Measurements from ENCODE around the gene RIMS1. TPM values are rescaled to one million over a fixed set of nuclear protein-coding genes. Genes with fewer than 3 reads are reported as not detected.

The RIMS1 gene
- total RNA-seq = 5.2 TPM

- intact Hi-C loops (cut with DNase I) = no loop called here
- no peak for DNase-seq (ENCODE audit: extremely low spot score in 2 of 2)
- peak within 1 kb of the TSS; percentile 29 to 31 for H3K4me3 ChIP-seq
- H3K27me3 ChIP-seq = no peaks in the 10 kb centered on the region
- no peaks in the 10 kb centered on the region for H3K9me3 ChIP-seq
- H3K27ac ChIP-seq = no peak within 1 kb of the TSS
- TF ChIP-seq POLR2AphosphoS5 (IDR thresholded peaks at IDR 0.05; ENCODE audit: insufficient read depth in 1 of 2, low read depth in 1 of 2) = no peak
- TF ChIP-seq, protein P1, sequence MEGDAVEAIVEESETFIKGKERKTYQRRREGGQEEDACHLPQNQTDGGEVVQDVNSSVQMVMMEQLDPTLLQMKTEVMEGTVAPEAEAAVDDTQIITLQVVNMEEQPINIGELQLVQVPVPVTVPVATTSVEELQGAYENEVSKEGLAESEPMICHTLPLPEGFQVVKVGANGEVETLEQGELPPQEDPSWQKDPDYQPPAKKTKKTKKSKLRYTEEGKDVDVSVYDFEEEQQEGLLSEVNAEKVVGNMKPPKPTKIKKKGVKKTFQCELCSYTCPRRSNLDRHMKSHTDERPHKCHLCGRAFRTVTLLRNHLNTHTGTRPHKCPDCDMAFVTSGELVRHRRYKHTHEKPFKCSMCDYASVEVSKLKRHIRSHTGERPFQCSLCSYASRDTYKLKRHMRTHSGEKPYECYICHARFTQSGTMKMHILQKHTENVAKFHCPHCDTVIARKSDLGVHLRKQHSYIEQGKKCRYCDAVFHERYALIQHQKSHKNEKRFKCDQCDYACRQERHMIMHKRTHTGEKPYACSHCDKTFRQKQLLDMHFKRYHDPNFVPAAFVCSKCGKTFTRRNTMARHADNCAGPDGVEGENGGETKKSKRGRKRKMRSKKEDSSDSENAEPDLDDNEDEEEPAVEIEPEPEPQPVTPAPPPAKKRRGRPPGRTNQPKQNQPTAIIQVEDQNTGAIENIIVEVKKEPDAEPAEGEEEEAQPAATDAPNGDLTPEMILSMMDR (IDR thresholded peaks at IDR 0.05) = no peak
- no peak for TF ChIP-seq POLR2A (IDR thresholded peaks at IDR 0.05)
- H3K36me3 ChIP-seq = no peaks in the 10 kb centered on the region
- peaks cover 7% of the 10 kb centered on the region for H3K4me1 ChIP-seq
Observed at GRCh38 chr6:71886184-71887005, at the start of gene RIMS1. TSS of gene RIMS1 (plus strand) at chr6:71886550. CDS start at chr6:71887024, 474 bp downstream.

GRCh38 chr6:71851214-71851613 is 35.1 kb upstream of the RIMS1 start:
- Histone ChIP-seq H3K9me3 (no peaks in the 10 kb centered on the region), H3K4me3 (no peak overlapping the region), H3K4me1 (no peaks in the 10 kb centered on the region), H3K27ac (no peak overlapping the region), H3K27me3 (no peaks in the 10 kb centered on the region), H3K36me3 (no peaks in the 10 kb centered on the region)
- TF ChIP-seq, protein P1 (IDR thresholded peaks at IDR 0.05) = no peak
- no peak for TF ChIP-seq POLR2A (IDR thresholded peaks at IDR 0.05)
- no peak for TF ChIP-seq POLR2AphosphoS5 (IDR thresholded peaks at IDR 0.05; ENCODE audit: insufficient read depth in 1 of 2, low read depth in 1 of 2)
- DNase-seq (ENCODE audit: extremely low spot score in 2 of 2) = no peak
- intact Hi-C loops (cut with DNase I) = no loop called here

GRCh38 chr6:71852948-71853347 is 33.4 kb upstream of the RIMS1 start:
- no peaks in the 10 kb centered on the region for H3K4me1 ChIP-seq
- no peak for DNase-seq (ENCODE audit: extremely low spot score in 2 of 2)
- H3K36me3 ChIP-seq = no peaks in the 10 kb centered on the region
- no peaks in the 10 kb centered on the region for H3K27me3 ChIP-seq
- TF ChIP-seq POLR2A (IDR thresholded peaks at IDR 0.05) (no peak), POLR2AphosphoS5 (IDR thresholded peaks at IDR 0.05; ENCODE audit: insufficient read depth in 1 of 2, low read depth in 1 of 2) (no peak)
- TF ChIP-seq, protein P1 (IDR thresholded peaks at IDR 0.05) = no peak
- intact Hi-C loops (cut with DNase I) = no loop called here
- no peak overlapping the region for H3K27ac ChIP-seq
- no peaks in the 10 kb centered on the region for H3K9me3 ChIP-seq
- no peak overlapping the region for H3K4me3 ChIP-seq

DNA sequence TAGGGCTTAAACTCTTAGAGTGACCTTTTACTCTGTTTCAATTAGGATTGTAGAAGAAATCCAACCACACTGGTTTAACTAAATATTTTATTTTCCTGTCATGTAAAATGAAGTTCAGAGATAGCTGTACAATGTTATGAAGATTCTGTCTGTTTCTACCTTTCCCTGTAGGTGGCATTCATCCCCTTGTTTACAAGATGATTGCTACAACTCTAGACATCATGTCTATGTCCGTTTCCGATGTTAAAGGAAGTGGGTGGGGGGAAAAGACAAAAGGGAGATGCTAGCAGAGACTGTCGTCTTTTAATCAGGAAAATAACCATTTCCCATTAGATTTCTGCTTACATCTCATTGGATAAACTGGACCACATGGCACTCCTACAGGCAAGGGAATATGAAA is 30.9 kb upstream of the RIMS1 start:
- intact Hi-C loops (cut with DNase I) = no loop called here
- no peaks in the 10 kb centered on the region for H3K36me3 ChIP-seq
- no peaks in the 10 kb centered on the region for H3K9me3 ChIP-seq
- no peak overlapping the region for H3K4me3 ChIP-seq
- H3K27me3 ChIP-seq = no peaks in the 10 kb centered on the region
- H3K27ac ChIP-seq = no peak overlapping the region
- TF ChIP-seq POLR2AphosphoS5 (IDR thresholded peaks at IDR 0.05; ENCODE audit: insufficient read depth in 1 of 2, low read depth in 1 of 2) (no peak), POLR2A (IDR thresholded peaks at IDR 0.05) (no peak)
- TF ChIP-seq, protein P1 (IDR thresholded peaks at IDR 0.05) = no peak
- no peak for DNase-seq (ENCODE audit: extremely low spot score in 2 of 2)
- H3K4me1 ChIP-seq = no peaks in the 10 kb centered on the region

GRCh38 chr6:71879016-71879415 is 7.3 kb upstream of the RIMS1 start:
- Histone ChIP-seq H3K27me3 (no peaks in the 10 kb centered on the region), H3K4me1 (no peaks in the 10 kb centered on the region), H3K27ac (no peak overlapping the region), H3K9me3 (no peaks in the 10 kb centered on the region), H3K36me3 (no peaks in the 10 kb centered on the region), H3K4me3 (no peak overlapping the region)
- TF ChIP-seq, protein P1 (IDR thresholded peaks at IDR 0.05) = no peak
- TF ChIP-seq POLR2A (IDR thresholded peaks at IDR 0.05) (no peak), POLR2AphosphoS5 (IDR thresholded peaks at IDR 0.05; ENCODE audit: insufficient read depth in 1 of 2, low read depth in 1 of 2) (no peak)
- intact Hi-C loops (cut with DNase I) = no loop called here
- no peak for DNase-seq (ENCODE audit: extremely low spot score in 2 of 2)
